GM19025 (cell line): ENCODE results near the gene C2CD3.

ENCODE experiments used
- ATAC-seq: cut with Tn5 transposase; IDR thresholded peaks from one replicate; pipeline ENCODE4 v1.9.1; 2021; ENCODE audit warnings: mild to moderate bottlenecking, low read depth, moderate library complexity; ENCODE audit not compliant: unreplicated experiment

Gene C2CD3

GRCh38 chr11:74008373-74009229, 162.2 kb downstream of the C2CD3 start, which contains the start of gene UCP3:
Gene UCP3 (minus strand): TSS chr11:74009085. CDS start chr11:74007042, 2,043 bp downstream.
- ATAC-seq = no peak

GRCh38 chr11:74007691-74008372, 163.0 kb downstream of the C2CD3 start:
- ATAC-seq = no peak

- no peak for ATAC-seq
These were observed 164.0 kb downstream of the C2CD3 start for GRCh38 chr11:74006743-74007304.

GRCh38 chr11:74005721-74006517, 164.9 kb downstream of the C2CD3 start:
- no peak for ATAC-seq

GRCh38 chr11:74004759-74005615, 165.8 kb downstream of the C2CD3 start:
- no peak for ATAC-seq

- ATAC-seq = no peak
These were observed 166.6 kb downstream of the C2CD3 start for GRCh38 chr11:74004046-74004695.

GRCh38 chr11:74002832-74003231, 168.0 kb downstream of the C2CD3 start:
- no peak for ATAC-seq

- no peak for ATAC-seq
These were observed 168.9 kb downstream of the C2CD3 start for GRCh38 chr11:74001822-74002286.

GRCh38 chr11:74000307-74001133, 170.3 kb downstream of the C2CD3 start:
- no peak for ATAC-seq

- no peak for ATAC-seq
These were observed 171.1 kb downstream of the C2CD3 start for GRCh38 chr11:73999581-74000306.

GRCh38 chr11:73998846-73999575, 171.8 kb downstream of the C2CD3 start:
- no peak for ATAC-seq

GRCh38 chr11:73997120-73997770, 173.6 kb downstream of the C2CD3 start:
- no peak for ATAC-seq

GRCh38 chr11:73996161-73996747, 174.5 kb downstream of the C2CD3 start:
- ATAC-seq = no peak

- no peak for ATAC-seq
These were observed 175.1 kb downstream of the C2CD3 start for GRCh38 chr11:73995731-73996130.

- no peak for ATAC-seq
These were observed 175.6 kb downstream of the C2CD3 start for GRCh38 chr11:73995247-73995646.

GRCh38 chr11:73991471-73992006, 179.3 kb downstream of the C2CD3 start:
- ATAC-seq = peak; percentile 42
